Thyroid gland (tissue), 4 donors: Measurements from ENCODE around the gene UNC45B.

Source experiments
- CTCF ChIP-seq, 6 experiments: fragments of 200-600 bp in 3 of 6; fragments of 450-650 bp in 3 of 6; sonication (generic) in 3 of 6; IDR thresholded peaks; one replicate each; pipeline ENCODE4 v1.5.1; 2016 to 2019; ENCODE audit warnings: antibody characterized with exemption in 6 of 6, mild to moderate bottlenecking in 2 of 6, inconsistent platforms in 1 of 6, moderate library complexity in 1 of 6
- POLR2A ChIP-seq, 2 donors: fragments of 450-650 bp; IDR thresholded peaks; one replicate each; pipeline ENCODE4 v1.6.1; 2017; ENCODE audit warnings: antibody characterized with exemption in 2 of 2, mild to moderate bottlenecking in 2 of 2, moderate library complexity in 1 of 2

- TF ChIP-seq POLR2A (IDR thresholded peaks at IDR 0.05) (no peak), CTCF (IDR thresholded peaks at IDR 0.05) (no peak)
These were observed 65.1 kb downstream of the UNC45B start for GRCh38 chr17:35212668-35213067.
